ENCODE results near the gene TMEM259.

DNA sequence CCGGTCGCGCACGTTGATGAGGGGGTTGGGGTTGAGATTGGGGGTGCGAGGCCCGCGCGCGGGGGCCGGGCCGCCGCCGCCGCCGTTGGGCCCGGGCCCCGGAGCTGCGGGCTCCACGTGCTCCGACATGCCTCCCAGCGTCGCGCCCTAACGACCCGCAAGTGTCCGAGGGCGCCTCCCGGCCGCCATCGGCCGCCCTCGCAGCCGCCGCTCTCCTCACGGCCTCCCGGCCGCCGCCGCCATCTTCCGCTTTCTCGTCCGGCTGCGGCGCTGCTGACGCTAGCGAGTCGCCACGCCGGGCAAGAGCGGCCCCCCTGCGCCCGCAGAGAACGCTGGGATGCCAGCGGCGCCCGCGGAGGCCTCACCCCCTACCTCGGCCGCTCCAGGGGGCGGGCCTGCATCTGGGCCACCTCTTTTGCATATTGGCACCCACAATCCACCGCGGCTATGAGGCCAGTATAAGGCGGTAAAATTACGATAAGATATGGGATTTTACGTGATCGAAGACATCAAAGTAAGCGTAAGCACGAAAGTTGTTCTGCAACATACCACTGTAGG is at the start of gene TMEM259:
- TF ChIP-seq, protein P1, sequence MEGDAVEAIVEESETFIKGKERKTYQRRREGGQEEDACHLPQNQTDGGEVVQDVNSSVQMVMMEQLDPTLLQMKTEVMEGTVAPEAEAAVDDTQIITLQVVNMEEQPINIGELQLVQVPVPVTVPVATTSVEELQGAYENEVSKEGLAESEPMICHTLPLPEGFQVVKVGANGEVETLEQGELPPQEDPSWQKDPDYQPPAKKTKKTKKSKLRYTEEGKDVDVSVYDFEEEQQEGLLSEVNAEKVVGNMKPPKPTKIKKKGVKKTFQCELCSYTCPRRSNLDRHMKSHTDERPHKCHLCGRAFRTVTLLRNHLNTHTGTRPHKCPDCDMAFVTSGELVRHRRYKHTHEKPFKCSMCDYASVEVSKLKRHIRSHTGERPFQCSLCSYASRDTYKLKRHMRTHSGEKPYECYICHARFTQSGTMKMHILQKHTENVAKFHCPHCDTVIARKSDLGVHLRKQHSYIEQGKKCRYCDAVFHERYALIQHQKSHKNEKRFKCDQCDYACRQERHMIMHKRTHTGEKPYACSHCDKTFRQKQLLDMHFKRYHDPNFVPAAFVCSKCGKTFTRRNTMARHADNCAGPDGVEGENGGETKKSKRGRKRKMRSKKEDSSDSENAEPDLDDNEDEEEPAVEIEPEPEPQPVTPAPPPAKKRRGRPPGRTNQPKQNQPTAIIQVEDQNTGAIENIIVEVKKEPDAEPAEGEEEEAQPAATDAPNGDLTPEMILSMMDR (IDR thresholded peaks at IDR 0.05 in 4 of 5, conservative IDR thresholded peaks at IDR 0.05 in 1 of 5) = peak in 1 of 5 experiments; percentile 27
- peak; percentile 77 to 85 for TF ChIP-seq POLR2A (IDR thresholded peaks at IDR 0.05)

Measured in gastrocnemius medialis (tissue), 4 donors.